Prostate gland (tissue), 2 donors: Measurements from ENCODE around the gene RUNX3. TPM values are rescaled to one million over a fixed set of nuclear protein-coding genes. Genes with fewer than 3 reads are reported as not detected.

Experiments used
- DNase-seq: peaks from one replicate; pipeline ENCODE4 v3.0.0-alpha.2; 2019; ENCODE audit warnings: low spot score
- H3K27ac ChIP-seq, 2 donors: fragments of 200-600 bp; sonication (generic); 2 replicates each; pipeline ENCODE4 v1.5.1; 2017 to 2019
- H3K27me3 ChIP-seq: fragments of 200-600 bp; sonication (generic); replicated peaks from 2 replicates; pipeline ENCODE4 v1.5.1; 2019; ENCODE audit not compliant: insufficient read depth
- H3K36me3 ChIP-seq, 2 donors: fragments of 200-600 bp; sonication (generic); 1 replicate in 1 of 2; 2 replicates in 1 of 2; pipeline versions ENCODE4 v1.5.1 to v1.8.1; 2017 to 2019
- H3K4me1 ChIP-seq: fragments of 200-600 bp; sonication (generic); replicated peaks from 2 replicates; pipeline ENCODE4 v1.5.1; 2019
- H3K4me3 ChIP-seq, 2 donors: fragments of 200-600 bp; sonication (generic); 2 replicates each; pipeline ENCODE4 v1.5.1; 2017 to 2019
- H3K9me3 ChIP-seq: fragments of 200-600 bp; sonication (generic); 2 replicates; pipeline ENCODE4 v1.5.1; 2017
- POLR2A ChIP-seq: fragments of 450-650 bp; IDR thresholded peaks from one replicate; pipeline ENCODE4 v1.6.1; 2016; ENCODE audit warnings: antibody characterized with exemption, mild to moderate bottlenecking
- POLR2AphosphoS5 ChIP-seq: sonication (generic); formaldehyde crosslinking; IDR thresholded peaks from one replicate; pipeline ENCODE4 v1.6.1; 2017; ENCODE audit warnings: antibody characterized with exemption
- WGBS: methylation state at CpG from one replicate; pipeline ENCODE4 v1.1.5; 2018; 5-methylcytosine and 5-hydroxymethylcytosine counted together
- intact Hi-C: fragments of 100-400 bp; cut with DNase I; formaldehyde crosslinking; loops from one replicate; pipeline ENCODE4 v1.14.2; 2022
- total RNA-seq, 2 donors: library from RNA; depleted of rRNA; stranded (reverse); fragments of >200 nt; gene quantifications; one replicate each; pipeline ENCODE4 v1.1.0, GENCODE V29; 2016
- TF ChIP-seq, protein P1 (sequence below), 4 experiments: fragments of 200-600 bp in 2 of 4; fragments of 450-650 bp in 2 of 4; sonication (generic) in 2 of 4; IDR thresholded peaks; 1 replicate in 3 of 4; 2 replicates in 1 of 4; pipeline ENCODE4 v1.5.1; 2016 to 2019; ENCODE audit warnings: antibody characterized with exemption in 4 of 4, mild to moderate bottlenecking in 2 of 4, moderate library complexity in 2 of 4

The RUNX3 gene
- total RNA-seq, 2 donors from 2014 or later = 2.5 to 3.4 TPM

DNA sequence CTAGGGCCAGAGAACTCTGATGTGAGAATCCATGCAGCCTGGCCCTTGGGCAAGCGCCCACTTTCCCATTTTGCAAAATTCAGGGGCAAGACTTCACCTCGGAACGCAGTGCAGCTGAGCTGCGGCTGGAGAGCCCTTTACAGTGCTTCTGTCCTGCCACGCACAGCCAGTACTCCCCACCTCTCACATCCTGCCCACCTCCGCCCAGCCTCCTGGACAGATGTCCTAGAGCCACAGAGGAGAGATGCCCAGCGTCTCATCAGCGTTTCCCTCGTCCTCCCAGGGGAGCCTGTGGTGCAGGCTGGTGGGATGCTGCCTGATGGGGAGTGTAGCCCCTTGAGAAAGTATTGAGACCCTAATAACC lies 29.6 kb downstream of the RUNX3 start:
- 77% methylated on average over 9 of the region's 9 CpGs for WGBS
- no peak overlapping the region for H3K27ac ChIP-seq
- H3K27me3 ChIP-seq = no peaks in the 10 kb centered on the region
- no peak for TF ChIP-seq POLR2AphosphoS5
- intact Hi-C loops = no loop called here
- DNase-seq = no peak
- no peaks in the 10 kb centered on the region for H3K9me3 ChIP-seq
- no peaks in the 10 kb centered on the region for H3K36me3 ChIP-seq
- H3K4me1 ChIP-seq = no peaks in the 10 kb centered on the region
- H3K4me3 ChIP-seq = no peak overlapping the region

DNA sequence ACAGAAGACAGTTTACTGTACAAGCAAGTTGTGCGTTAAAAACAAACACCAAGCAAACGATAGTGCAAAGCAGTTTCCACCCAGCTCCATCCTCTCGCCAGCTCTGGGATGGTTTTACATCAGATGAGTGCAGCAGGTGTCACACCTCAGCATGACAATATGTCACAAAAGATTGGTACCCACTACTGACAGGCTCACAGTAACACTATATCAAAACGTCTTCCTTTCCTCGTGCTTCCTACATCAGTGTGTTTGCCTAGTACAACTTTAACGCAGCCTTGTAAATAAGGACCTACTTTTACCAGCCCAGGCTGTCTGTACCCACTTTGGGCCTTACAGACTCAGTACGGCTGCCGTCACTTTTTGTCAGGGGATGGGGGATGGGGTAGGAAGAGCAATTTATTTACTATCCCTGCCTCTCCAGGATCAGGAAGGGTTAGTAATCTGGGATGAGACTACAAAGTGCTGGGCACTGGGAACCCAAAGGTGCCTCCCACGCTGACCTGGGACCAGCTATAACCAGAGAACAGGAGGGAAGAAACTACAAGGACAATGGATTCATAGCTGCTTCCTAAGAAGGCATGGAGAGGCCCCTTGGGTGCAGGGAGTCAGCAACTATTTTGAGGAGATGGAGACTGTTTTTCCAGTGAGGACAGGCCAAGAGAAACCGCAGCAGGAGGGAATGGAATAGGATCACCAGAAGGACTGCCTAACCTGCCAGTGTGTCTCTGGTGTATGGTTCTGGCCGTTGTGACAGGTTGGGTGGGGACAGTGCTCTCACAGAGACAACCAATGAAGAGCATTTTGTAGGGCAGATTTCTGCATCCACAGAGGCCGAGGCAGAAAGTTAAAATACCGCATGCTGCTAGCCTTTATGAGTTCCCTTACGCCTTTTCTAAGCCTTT lies 30.2 kb downstream of the RUNX3 start:
- H3K27ac ChIP-seq = no peak overlapping the region
- intact Hi-C loops = no loop called here
- 73% methylated on average over 14 of the region's 14 CpGs for WGBS
- DNase-seq = no peak
- H3K4me1 ChIP-seq = no peaks in the 10 kb centered on the region
- no peaks in the 10 kb centered on the region for H3K27me3 ChIP-seq
- H3K9me3 ChIP-seq = no peaks in the 10 kb centered on the region
- no peak overlapping the region for H3K4me3 ChIP-seq
- TF ChIP-seq, protein P1, sequence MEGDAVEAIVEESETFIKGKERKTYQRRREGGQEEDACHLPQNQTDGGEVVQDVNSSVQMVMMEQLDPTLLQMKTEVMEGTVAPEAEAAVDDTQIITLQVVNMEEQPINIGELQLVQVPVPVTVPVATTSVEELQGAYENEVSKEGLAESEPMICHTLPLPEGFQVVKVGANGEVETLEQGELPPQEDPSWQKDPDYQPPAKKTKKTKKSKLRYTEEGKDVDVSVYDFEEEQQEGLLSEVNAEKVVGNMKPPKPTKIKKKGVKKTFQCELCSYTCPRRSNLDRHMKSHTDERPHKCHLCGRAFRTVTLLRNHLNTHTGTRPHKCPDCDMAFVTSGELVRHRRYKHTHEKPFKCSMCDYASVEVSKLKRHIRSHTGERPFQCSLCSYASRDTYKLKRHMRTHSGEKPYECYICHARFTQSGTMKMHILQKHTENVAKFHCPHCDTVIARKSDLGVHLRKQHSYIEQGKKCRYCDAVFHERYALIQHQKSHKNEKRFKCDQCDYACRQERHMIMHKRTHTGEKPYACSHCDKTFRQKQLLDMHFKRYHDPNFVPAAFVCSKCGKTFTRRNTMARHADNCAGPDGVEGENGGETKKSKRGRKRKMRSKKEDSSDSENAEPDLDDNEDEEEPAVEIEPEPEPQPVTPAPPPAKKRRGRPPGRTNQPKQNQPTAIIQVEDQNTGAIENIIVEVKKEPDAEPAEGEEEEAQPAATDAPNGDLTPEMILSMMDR (IDR thresholded peaks at IDR 0.05) = no peak
- TF ChIP-seq POLR2A (no peak), POLR2AphosphoS5 (no peak)
- no peaks in the 10 kb centered on the region for H3K36me3 ChIP-seq

DNA sequence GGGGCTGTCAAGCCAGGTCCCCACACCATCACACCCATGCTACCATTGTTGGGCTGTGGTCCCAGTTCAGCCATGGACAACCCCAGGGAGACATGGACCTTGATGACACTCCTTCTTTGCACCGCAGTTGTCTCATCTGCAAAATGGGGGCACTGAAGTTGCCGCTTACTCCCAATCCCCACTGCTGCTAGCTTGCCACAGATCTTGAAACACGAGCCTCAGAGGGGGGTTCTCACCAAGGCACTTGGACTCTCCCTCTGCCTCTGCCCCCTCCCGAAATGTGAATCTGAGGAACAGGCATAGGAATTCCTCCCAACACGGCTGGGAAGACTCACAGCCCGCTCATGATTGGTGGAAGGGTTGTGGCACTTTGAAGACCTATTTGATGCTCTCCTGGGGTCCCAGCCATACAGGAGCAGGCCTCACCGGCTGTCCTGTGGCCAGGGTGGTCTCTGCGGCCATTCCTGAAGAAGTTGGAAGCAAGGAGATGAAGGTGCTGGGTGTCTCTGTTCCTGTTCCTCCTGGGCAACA lies 31.1 kb downstream of the RUNX3 start:
- Histone ChIP-seq H3K27me3 (no peaks in the 10 kb centered on the region), H3K36me3 (no peaks in the 10 kb centered on the region), H3K27ac (no peak overlapping the region), H3K9me3 (no peaks in the 10 kb centered on the region), H3K4me1 (no peaks in the 10 kb centered on the region), H3K4me3 (no peak overlapping the region)
- TF ChIP-seq, protein P1 (IDR thresholded peaks at IDR 0.05) = no peak
- TF ChIP-seq POLR2AphosphoS5 = no peak
- no peak for TF ChIP-seq POLR2A
- no peak for DNase-seq
- intact Hi-C loops = no loop called here
- WGBS = 83% methylated on average over 7 of the region's 8 CpGs

DNA sequence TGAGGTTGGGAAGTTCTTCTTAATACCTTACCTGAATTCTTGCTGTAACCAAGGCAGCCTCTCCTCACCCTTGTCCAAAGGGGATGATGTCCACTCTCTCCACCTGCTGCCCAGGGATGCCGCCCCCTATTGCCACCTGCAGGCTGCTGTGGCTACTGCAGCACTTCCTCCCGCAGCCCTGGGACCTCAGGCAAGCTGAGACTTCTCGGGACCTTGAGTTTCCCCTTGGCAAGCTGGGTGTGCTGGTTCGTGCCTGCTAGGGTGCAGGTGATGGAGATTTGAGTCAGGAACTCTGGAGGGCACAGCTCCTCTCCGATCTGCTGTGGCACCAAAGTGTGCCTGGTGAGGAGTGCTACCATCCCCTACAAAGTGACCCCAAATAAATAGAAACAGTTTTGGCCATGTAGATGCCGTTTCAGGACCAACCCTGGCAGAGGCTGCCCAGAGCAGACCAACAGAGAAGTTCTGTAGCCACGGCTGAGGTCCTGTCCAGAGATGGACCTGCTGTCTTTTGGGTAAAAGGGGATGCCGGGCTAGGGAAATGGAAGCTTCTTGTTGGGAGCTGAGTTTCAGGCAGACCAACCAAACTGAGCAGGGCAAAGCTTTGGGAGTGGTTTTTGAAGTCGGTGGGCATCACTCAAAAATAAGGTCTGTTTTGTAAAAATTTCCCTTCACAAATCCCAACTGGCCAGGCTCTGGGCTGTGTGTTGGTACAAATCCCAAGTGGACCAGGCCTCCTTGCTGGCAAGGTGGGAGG lies 31.7 kb downstream of the RUNX3 start:
- H3K4me1 ChIP-seq = no peaks in the 10 kb centered on the region
- DNase-seq = no peak
- H3K27me3 ChIP-seq = no peaks in the 10 kb centered on the region
- H3K4me3 ChIP-seq = no peak overlapping the region
- TF ChIP-seq POLR2A (no peak), POLR2AphosphoS5 (peak; percentile 21)
- TF ChIP-seq, protein P1 (IDR thresholded peaks at IDR 0.05) = peak in 3 of 4 experiments; percentile 47 to 67 (median 63)
- intact Hi-C loops = no loop called here
- H3K36me3 ChIP-seq = no peaks in the 10 kb centered on the region
- no peaks in the 10 kb centered on the region for H3K9me3 ChIP-seq
- 50% methylated on average over 7 of the region's 9 CpGs for WGBS
- H3K27ac ChIP-seq = no peak overlapping the region
